Activated CD4-positive, alpha-beta T cell treated with anti-CD3 and anti-CD28 coated beads, Interleukin-2, amount 50 U/mL, for 24 hours (primary cell): ENCODE data around the gene CLRN2.

Source experiments
- DNase-seq, 2 donors: peaks; one replicate each; pipeline ENCODE4 v3.0.0-alpha.2; 2020; ENCODE audit warnings: low read depth in 1 of 2, low spot score in 1 of 2

The CLRN2 gene

GRCh38 chr4:17514865-17515264 is at the start of gene CLRN2:
Gene CLRN2 (plus strand): TSS chr4:17515165. CDS start chr4:17515267, 102 bp downstream.
- DNase-seq = no peak

GRCh38 chr4:17468619-17469221 is 46.2 kb upstream of the CLRN2 start:
- DNase-seq = no peak

- no peak for DNase-seq
Measured at GRCh38 chr4:17469931-17470674, 44.9 kb upstream of the CLRN2 start.

GRCh38 chr4:17475481-17475880 is 39.5 kb upstream of the CLRN2 start:
- no peak for DNase-seq

- no peak for DNase-seq
Measured at GRCh38 chr4:17476853-17477252, 38.1 kb upstream of the CLRN2 start.

- no peak for DNase-seq
Measured at GRCh38 chr4:17477774-17478472, 37.0 kb upstream of the CLRN2 start.

GRCh38 chr4:17480210-17480927 is 34.6 kb upstream of the CLRN2 start:
- no peak for DNase-seq

- DNase-seq = no peak
Measured at GRCh38 chr4:17480955-17481354, 34.0 kb upstream of the CLRN2 start.

GRCh38 chr4:17482716-17483115 is 32.2 kb upstream of the CLRN2 start:
- no peak for DNase-seq

- DNase-seq = no peak
Measured at GRCh38 chr4:17489123-17489522, 25.8 kb upstream of the CLRN2 start.

- no peak for DNase-seq
Measured at GRCh38 chr4:17489721-17490120, 25.2 kb upstream of the CLRN2 start.

- no peak for DNase-seq
Measured at GRCh38 chr4:17490575-17491059, 24.3 kb upstream of the CLRN2 start.

- DNase-seq = no peak
Measured at GRCh38 chr4:17491196-17491595, 23.8 kb upstream of the CLRN2 start.

GRCh38 chr4:17492058-17492741 is 22.8 kb upstream of the CLRN2 start:
- DNase-seq = no peak

GRCh38 chr4:17492876-17493275 is 22.1 kb upstream of the CLRN2 start:
- DNase-seq = no peak

- DNase-seq = no peak
Measured at GRCh38 chr4:17493619-17494018, 21.3 kb upstream of the CLRN2 start.

GRCh38 chr4:17494258-17495190 is 20.4 kb upstream of the CLRN2 start:
- DNase-seq = no peak

- DNase-seq = no peak
Measured at GRCh38 chr4:17497890-17498523, 17.0 kb upstream of the CLRN2 start.

GRCh38 chr4:17500574-17500973 is 14.4 kb upstream of the CLRN2 start:
- DNase-seq = no peak
